Vagina (tissue), 2 donors: ENCODE results near the gene CYB5A.

Experiments used
- CTCF ChIP-seq, 3 experiments: fragments of 450-650 bp in 2 of 3; fragments of 200-600 bp in 1 of 3; sonication (generic) in 1 of 3; IDR thresholded peaks; one replicate each; pipeline ENCODE4 v1.5.1; 2017 to 2019; ENCODE audit warnings: antibody characterized with exemption in 3 of 3, mild to moderate bottlenecking in 2 of 3, moderate library complexity in 2 of 3
- POLR2A ChIP-seq, 2 donors: fragments of 450-650 bp; IDR thresholded peaks; one replicate each; pipeline ENCODE4 v1.6.1; 2017; ENCODE audit warnings: antibody characterized with exemption in 2 of 2, mild to moderate bottlenecking in 2 of 2, moderate library complexity in 2 of 2
- POLR2AphosphoS5 ChIP-seq, 2 donors: sonication (generic); formaldehyde crosslinking; IDR thresholded peaks; one replicate each; pipeline ENCODE4 v1.9.0; 2017; ENCODE audit warnings: antibody characterized with exemption in 2 of 2, mild to moderate bottlenecking in 2 of 2, low read depth in 1 of 2; ENCODE audit not compliant: insufficient read depth in 1 of 2

- no peak for TF ChIP-seq CTCF (IDR thresholded peaks at IDR 0.05)
- no peak for TF ChIP-seq POLR2A (IDR thresholded peaks at IDR 0.05)
- TF ChIP-seq POLR2AphosphoS5 (IDR thresholded peaks at IDR 0.05; ENCODE audit: insufficient read depth in 1 of 2, low read depth in 1 of 2) = no peak
These were observed 7.4 kb downstream of the CYB5A start for GRCh38 chr18:74284191-74284979.
